Choroid plexus epithelial cell (primary cell): ENCODE data around the gene SGO2.
"Not testable (repeated sequence)": the region's sequence is repeated elsewhere in the genome, so short reads cannot be mapped to it uniquely, and the experiment has no call there.

Experiments used
- DNase-seq: peaks from one replicate; pipeline ENCODE4 v3.0.0-alpha.2; 2010; ENCODE audit warnings: low read depth
- H3K4me3 ChIP-seq: 2 replicates; pipeline ENCODE4 v1.5.1; 2011; ENCODE audit warnings: low read depth, mild to moderate bottlenecking, control low read depth, low read length, moderate library complexity
- CTCF ChIP-seq: conservative IDR thresholded peaks from 2 replicates; pipeline ENCODE4 v1.5.1; 2011; ENCODE audit warnings: low read depth, mild to moderate bottlenecking, control low read depth, inconsistent platforms, low read length, moderate library complexity

Gene SGO2

GRCh38 chr2:200624026-200624425 is 98.0 kb downstream of the SGO2 start:
- no peak for TF ChIP-seq CTCF
- no peak overlapping the region for H3K4me3 ChIP-seq
- DNase-seq, result no peak

GRCh38 chr2:200624658-200625057 is 98.7 kb downstream of the SGO2 start:
- H3K4me3 ChIP-seq, result no peak overlapping the region
- peak; percentile 3 for TF ChIP-seq CTCF
- DNase-seq, result peak; percentile 92

GRCh38 chr2:200625282-200625681 is 99.3 kb downstream of the SGO2 start:
- TF ChIP-seq CTCF, result no peak
- no peak overlapping the region for H3K4me3 ChIP-seq
- peak; percentile 62 for DNase-seq

- DNase-seq, result peak; percentile 80
- TF ChIP-seq CTCF, result no peak
- H3K4me3 ChIP-seq, result no peak overlapping the region
Measured at GRCh38 chr2:200625958-200626363, 100.0 kb downstream of the SGO2 start.

- DNase-seq, result no peak
- TF ChIP-seq CTCF, result no peak
- H3K4me3 ChIP-seq, result no peak overlapping the region
Measured at GRCh38 chr2:200627110-200627770, 101.2 kb downstream of the SGO2 start.

- DNase-seq, H3K4me3 ChIP-seq: not testable (repeated sequence)
Measured at GRCh38 chr2:200628461-200628860, 102.5 kb downstream of the SGO2 start.

- TF ChIP-seq CTCF, result no peak
- no peak for DNase-seq
- no peak overlapping the region for H3K4me3 ChIP-seq
Measured at GRCh38 chr2:200631287-200631686, 105.3 kb downstream of the SGO2 start.
